Uterus (tissue), 2 donors: ENCODE measurements around the gene COPS8.

Source experiments
- CTCF ChIP-seq, 4 experiments: fragments of 200-600 bp in 2 of 4; fragments of 450-650 bp in 2 of 4; sonication (generic) in 2 of 4; IDR thresholded peaks; one replicate each; pipeline ENCODE4 v1.5.1; 2016 to 2019; ENCODE audit warnings: antibody characterized with exemption in 4 of 4, mild to moderate bottlenecking in 2 of 4, moderate library complexity in 1 of 4
- POLR2A ChIP-seq, 2 donors: fragments of 450-650 bp; IDR thresholded peaks; one replicate each; pipeline ENCODE4 v1.6.1; 2016; ENCODE audit warnings: antibody characterized with exemption in 2 of 2, mild to moderate bottlenecking in 1 of 2, moderate library complexity in 1 of 2

GRCh38 chr2:237096911-237097310 is 11.2 kb downstream of the COPS8 start:
- TF ChIP-seq CTCF (IDR thresholded peaks at IDR 0.05) = no peak
- no peak for TF ChIP-seq POLR2A (IDR thresholded peaks at IDR 0.05)
